AG09309 (cell line): Measurements from ENCODE around the gene ALG12.

Experiments
- DNase-seq: peaks from one replicate; pipeline ENCODE4 v3.0.0-alpha.2; 2010; ENCODE audit warnings: low read depth
- H3K4me3 ChIP-seq: 2 replicates; pipeline ENCODE4 v1.5.1; 2011; ENCODE audit warnings: mild to moderate bottlenecking, low read depth, low read length, moderate library complexity; ENCODE audit not compliant: control insufficient read depth
- TF ChIP-seq, protein P1 (sequence below): IDR thresholded peaks from 2 replicates; pipeline ENCODE4 v1.5.1; 2011; ENCODE audit warnings: mild to moderate bottlenecking, low read depth, low read length, inconsistent platforms; ENCODE audit not compliant: insufficient read depth, control insufficient read depth; ENCODE audit errors: missing control alignments

ALG12 gene

DNA sequence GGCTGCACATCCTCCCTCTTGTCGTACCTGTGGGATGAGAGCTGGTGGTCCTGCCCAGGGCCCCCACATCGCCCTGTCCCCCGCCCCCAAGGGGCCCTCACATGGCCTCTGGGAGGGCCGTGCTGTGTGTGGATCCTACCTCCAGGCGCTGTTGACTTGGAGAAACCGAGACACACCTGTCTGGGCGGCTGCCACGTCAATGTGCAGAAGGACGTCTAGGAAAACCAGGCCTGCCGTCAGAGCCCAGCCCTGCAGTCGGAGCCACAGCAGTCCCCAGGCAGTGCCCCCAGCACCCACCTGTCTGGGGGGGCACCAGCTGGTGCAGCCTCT, 14.2 kb downstream of the ALG12 start:
- no peak overlapping the region for H3K4me3 ChIP-seq
- TF ChIP-seq, protein P1, sequence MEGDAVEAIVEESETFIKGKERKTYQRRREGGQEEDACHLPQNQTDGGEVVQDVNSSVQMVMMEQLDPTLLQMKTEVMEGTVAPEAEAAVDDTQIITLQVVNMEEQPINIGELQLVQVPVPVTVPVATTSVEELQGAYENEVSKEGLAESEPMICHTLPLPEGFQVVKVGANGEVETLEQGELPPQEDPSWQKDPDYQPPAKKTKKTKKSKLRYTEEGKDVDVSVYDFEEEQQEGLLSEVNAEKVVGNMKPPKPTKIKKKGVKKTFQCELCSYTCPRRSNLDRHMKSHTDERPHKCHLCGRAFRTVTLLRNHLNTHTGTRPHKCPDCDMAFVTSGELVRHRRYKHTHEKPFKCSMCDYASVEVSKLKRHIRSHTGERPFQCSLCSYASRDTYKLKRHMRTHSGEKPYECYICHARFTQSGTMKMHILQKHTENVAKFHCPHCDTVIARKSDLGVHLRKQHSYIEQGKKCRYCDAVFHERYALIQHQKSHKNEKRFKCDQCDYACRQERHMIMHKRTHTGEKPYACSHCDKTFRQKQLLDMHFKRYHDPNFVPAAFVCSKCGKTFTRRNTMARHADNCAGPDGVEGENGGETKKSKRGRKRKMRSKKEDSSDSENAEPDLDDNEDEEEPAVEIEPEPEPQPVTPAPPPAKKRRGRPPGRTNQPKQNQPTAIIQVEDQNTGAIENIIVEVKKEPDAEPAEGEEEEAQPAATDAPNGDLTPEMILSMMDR: no peak
- no peak for DNase-seq

DNA sequence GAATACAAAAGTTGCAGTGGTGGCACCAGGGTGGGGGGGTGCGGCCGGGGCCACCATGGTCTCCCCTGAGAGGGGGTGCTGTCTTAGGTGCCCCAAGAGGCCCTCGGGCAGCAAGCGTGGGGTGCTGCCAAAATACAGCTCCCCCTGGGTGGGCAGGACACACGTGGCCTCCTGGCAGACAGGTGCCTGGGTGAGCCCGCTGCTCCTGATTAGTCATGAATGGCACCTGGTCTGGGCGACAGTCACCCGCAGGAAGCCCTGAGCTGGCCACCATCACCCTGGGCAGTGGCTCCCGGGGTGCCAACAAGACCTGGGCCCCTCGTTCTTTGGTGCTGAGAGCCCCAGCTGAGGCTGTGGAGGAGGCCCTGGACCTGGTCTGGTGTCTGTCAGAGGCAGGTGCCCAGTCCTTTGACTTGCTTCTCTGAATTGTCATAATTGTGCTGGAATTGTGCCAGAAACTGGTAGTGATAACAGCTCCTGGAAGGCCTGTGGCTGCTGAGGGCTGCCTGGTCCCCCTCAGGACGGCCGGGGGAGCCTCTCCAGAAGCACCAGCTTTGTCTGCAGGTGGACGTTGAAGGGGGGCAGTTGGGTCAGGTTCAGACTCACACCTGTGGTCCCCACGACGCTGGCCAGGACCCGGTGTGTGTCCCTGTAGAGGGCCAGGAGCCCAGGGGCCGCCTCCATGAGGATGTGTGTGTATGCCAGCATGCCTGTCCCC, 14.8 kb downstream of the ALG12 start:
- TF ChIP-seq, protein P1: no peak
- no peak for DNase-seq
- H3K4me3 ChIP-seq: no peak overlapping the region

DNA sequence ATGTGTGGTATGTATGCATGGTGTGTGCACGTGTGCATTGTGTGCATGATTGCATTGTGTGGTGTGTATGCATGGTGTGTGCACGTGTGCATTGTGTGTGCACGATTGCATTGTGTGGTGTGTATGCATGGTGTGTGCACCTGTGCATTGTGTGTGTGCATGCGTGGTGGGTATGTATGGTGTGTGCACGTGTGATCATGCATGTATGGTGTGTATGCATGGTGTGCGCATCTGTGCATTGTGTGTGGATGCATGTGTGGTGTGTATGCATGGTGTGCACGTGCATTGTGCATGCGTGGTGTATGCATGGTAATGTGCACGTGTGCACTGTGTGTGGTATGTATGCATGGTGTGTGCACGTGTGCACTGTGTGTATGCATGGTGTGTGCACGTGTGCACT, 16.8 kb downstream of the ALG12 start:
- TF ChIP-seq, protein P1: no peak
- H3K4me3 ChIP-seq: no peak overlapping the region
- DNase-seq: no peak

DNA sequence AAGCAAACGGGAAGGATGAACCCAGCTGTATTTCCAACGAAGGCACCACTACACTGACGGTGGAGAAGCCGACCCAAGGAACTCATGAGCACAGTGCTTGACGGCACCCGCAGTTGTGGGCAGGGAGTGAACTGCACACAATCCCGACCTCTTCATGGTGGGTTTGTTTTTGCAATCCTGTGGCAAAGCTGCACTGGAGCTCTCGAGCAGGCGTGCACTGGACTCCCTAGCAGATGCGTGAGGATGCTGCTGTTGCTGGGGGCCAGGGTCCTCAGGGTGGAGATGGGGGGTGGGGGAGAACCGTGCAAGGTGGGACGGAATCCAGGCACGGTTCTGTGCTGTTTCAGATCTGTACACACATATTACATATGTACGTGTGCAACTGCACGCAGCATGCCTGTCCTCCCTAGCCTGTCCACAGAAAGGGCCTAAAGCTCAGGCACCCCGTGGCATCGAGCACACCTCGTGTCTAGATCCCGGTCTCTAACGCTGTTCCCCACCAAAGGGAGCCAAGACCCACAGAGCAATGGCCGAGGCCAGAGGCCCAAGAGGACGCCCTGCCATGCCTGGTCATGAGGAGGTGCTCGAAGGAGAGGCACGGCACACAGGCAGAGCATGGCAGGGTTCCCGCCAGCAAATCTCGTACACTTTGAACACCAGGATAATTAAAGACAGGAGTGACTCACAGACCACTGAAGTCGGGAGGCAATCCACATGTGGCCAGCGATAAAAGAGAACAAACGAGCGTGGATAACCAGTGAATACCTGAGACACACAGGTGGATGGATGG, 17.6 kb downstream of the ALG12 start:
- TF ChIP-seq, protein P1: no peak
- no peak for DNase-seq
- no peak overlapping the region for H3K4me3 ChIP-seq

DNA sequence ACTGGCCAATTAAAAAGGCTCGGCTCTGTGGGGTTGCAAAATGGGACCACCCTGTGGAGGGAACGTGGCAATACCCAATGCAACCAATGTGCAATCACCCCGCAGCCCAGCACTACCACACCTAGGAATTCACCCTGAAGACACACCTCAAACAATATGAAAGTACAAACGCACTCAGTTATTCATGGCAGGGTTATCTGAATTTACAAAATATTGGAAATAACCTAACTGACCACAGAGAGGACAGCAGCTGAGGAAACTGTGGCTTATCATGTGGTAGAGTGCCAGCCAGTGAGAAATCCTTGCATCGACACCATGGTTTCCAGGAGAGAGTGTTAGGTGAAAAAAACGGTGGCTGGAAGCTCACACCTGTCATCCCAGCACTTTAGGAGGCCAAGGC, 18.7 kb downstream of the ALG12 start:
- DNase-seq: no peak
- H3K4me3 ChIP-seq: no peak overlapping the region
- TF ChIP-seq, protein P1: no peak

DNA sequence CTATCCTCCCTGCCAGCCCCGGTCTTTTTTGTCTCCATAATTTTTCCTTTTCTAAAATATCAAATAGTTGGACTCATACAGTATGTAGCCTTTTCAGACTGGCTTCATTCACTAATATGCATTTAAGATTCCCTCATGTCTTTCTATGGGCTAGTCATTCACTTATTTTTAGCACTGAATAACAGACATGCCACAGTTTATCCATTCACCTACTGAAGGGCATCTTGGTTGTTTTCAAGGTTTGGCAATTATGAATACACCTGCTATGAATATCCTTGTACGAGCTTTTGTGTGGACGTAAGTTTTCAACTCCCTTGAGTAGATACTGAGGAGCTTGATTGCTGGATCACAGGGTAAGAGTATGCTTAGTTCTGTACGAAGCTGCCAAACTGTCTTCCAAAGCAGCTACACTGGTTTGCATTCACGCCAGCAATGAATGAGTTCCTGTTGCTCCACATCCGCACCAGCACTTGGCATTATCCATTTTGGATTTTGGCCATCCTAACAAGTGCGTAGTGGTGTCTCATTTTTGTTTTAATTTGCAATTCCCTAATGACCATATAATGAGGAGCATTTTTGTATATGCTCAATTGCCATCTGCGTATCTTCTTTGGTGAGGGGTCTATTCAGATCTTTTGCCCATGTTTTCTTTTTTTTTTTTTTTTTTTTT, 21.1 kb downstream of the ALG12 start:
- H3K4me3 ChIP-seq: no peak overlapping the region
- DNase-seq: no peak
- TF ChIP-seq, protein P1: no peak
